SK-N-SH (cell line): Measurements from ENCODE around the gene EIPR1. TPM values are rescaled to one million over a fixed set of nuclear protein-coding genes. Genes with fewer than 3 reads are reported as not detected.

Source experiments
- CTCF ChIA-PET: fragments of 300-600, 350-600 bp; formaldehyde crosslinking; extraction: SDS; loops from one replicate; lab custom pipeline; 2021; lab: Yijun Ruan, JAX
- POLR2A ChIA-PET: fragments of 350-600 bp; sonication (Branson Sonifier 250); formaldehyde crosslinking; extraction: SDS; loops from one replicate; lab custom pipeline; 2020; ENCODE audit warnings: antibody characterized with exemption, inconsistent platforms; lab: Yijun Ruan, JAX
- DNase-seq: peaks from one replicate; pipeline ENCODE4 v3.0.0; 2012
- H2AFZ ChIP-seq: fragments of 200-600 bp; sonication (generic); 2 replicates; pipeline ENCODE4 v1.8.1; 2016; ENCODE audit warnings: antibody characterized with exemption, mild to moderate bottlenecking, low read depth
- H3F3A ChIP-seq: fragments of 200-600 bp; sonication (generic); replicated peaks from 2 replicates; pipeline ENCODE3; 2016; ENCODE audit warnings: antibody characterized with exemption, mild to moderate bottlenecking; ENCODE audit not compliant: insufficient read depth
- H3K27ac ChIP-seq, 2 experiments: fragments of 200-500 bp in 1 of 2; fragments of 200-600 bp in 1 of 2; sonication (Bioruptor generic) in 1 of 2; sonication (generic), shearing (Covaris generic) in 1 of 2; 2 replicates each; pipeline versions ENCODE4 v1.5.1 to v1.6.1; 2014 to 2016; ENCODE audit warnings: low read depth in 2 of 2, inconsistent platforms in 1 of 2, low read length in 1 of 2, mild to moderate bottlenecking in 1 of 2, mixed read lengths in 1 of 2
- H3K27me3 ChIP-seq: fragments of 200-600 bp; sonication (generic), shearing (Covaris generic); 2 replicates; pipeline ENCODE4 v1.6.1; 2016; ENCODE audit warnings: mixed run types; ENCODE audit not compliant: insufficient read depth
- H3K36me3 ChIP-seq, 2 experiments: fragments of 200-500 bp in 1 of 2; fragments of 200-600 bp in 1 of 2; sonication (Bioruptor generic) in 1 of 2; sonication (generic) in 1 of 2; replicated peaks in 1 of 2; 2 replicates each; pipeline versions ENCODE3 to v1.5.1; 2014 to 2016; ENCODE audit warnings: low read length in 1 of 2, mild to moderate bottlenecking in 1 of 2; ENCODE audit not compliant: insufficient read depth in 2 of 2, control insufficient read depth in 1 of 2
- H3K4me1 ChIP-seq, 2 experiments: fragments of 200-500 bp in 1 of 2; fragments of 200-600 bp in 1 of 2; sonication (Bioruptor generic) in 1 of 2; sonication (generic), shearing (Covaris generic) in 1 of 2; 2 replicates each; pipeline versions ENCODE4 v1.5.1 to v1.6.1; 2014 to 2016; ENCODE audit warnings: low read depth in 1 of 2, low read length in 1 of 2, mixed run types in 1 of 2; ENCODE audit not compliant: insufficient read depth in 2 of 2, control insufficient read depth in 1 of 2
- H3K4me2 ChIP-seq: fragments of 200-600 bp; sonication (generic), shearing (Covaris generic); 2 replicates; pipeline ENCODE4 v1.6.1; 2017; ENCODE audit warnings: mixed run types
- H3K4me3 ChIP-seq, 2 experiments: fragments of 200-500 bp in 1 of 2; fragments of 200-600 bp in 1 of 2; sonication (Bioruptor generic) in 1 of 2; sonication (generic), shearing (Covaris generic) in 1 of 2; 2 replicates each; pipeline versions ENCODE4 v1.5.1 to v1.8.1; 2014 to 2016; ENCODE audit warnings: low read depth in 2 of 2, inconsistent platforms in 1 of 2, low read length in 1 of 2, mild to moderate bottlenecking in 1 of 2, mixed read lengths in 1 of 2, moderate library complexity in 1 of 2
- H3K79me2 ChIP-seq: fragments of 200-600 bp; sonication (generic); 2 replicates; pipeline ENCODE4 v1.8.1; 2017; ENCODE audit warnings: mild to moderate bottlenecking; ENCODE audit not compliant: insufficient read depth
- H3K9ac ChIP-seq: fragments of 200-600 bp; sonication (generic); 2 replicates; pipeline ENCODE4 v1.6.1; 2017; ENCODE audit warnings: mixed run types
- H3K9me2 ChIP-seq: fragments of 200-600 bp; sonication (generic); 2 replicates; pipeline ENCODE4 v1.6.1; 2017; ENCODE audit warnings: mixed run types
- H3K9me3 ChIP-seq: fragments of 200-600 bp; sonication (generic); 2 replicates; pipeline ENCODE4 v1.6.1; 2017; ENCODE audit warnings: mixed run types, mild to moderate bottlenecking, moderate library complexity
- H4K20me1 ChIP-seq: fragments of 200-600 bp; sonication (generic); 2 replicates; pipeline ENCODE4 v1.6.1; 2017; ENCODE audit warnings: mild to moderate bottlenecking, mixed run types; ENCODE audit not compliant: insufficient read depth
- CTCF ChIP-seq: fragments of 200-600 bp; sonication (generic); IDR thresholded peaks from 2 replicates; pipeline ENCODE4 v1.6.1; 2017; ENCODE audit warnings: antibody characterized with exemption, mild to moderate bottlenecking, moderate library complexity
- ELF1 ChIP-seq: IDR thresholded peaks from 2 replicates; pipeline ENCODE4 v1.4.0; 2012
- FOSL2 ChIP-seq: IDR thresholded peaks from 2 replicates; pipeline ENCODE4 v1.4.0; 2012; ENCODE audit warnings: low read depth, mild to moderate bottlenecking, moderate library complexity, borderline replicate concordance
- JUND ChIP-seq: IDR thresholded peaks from 2 replicates; pipeline ENCODE4 v1.4.0; 2012
- MEF2A ChIP-seq: IDR thresholded peaks from 2 replicates; pipeline ENCODE4 v1.4.0; 2012; ENCODE audit warnings: low read depth, borderline replicate concordance
- NRF1 ChIP-seq: IDR thresholded peaks from 2 replicates; pipeline ENCODE4 v1.6.1; 2012; ENCODE audit warnings: low read depth, mild to moderate bottlenecking, low read length
- PBX3 ChIP-seq: IDR thresholded peaks from 2 replicates; pipeline ENCODE4; 2012
- REST ChIP-seq: IDR thresholded peaks from 2 replicates; pipeline ENCODE4 v1.6.1; 2012; ENCODE audit warnings: mild to moderate bottlenecking, low read depth, low read length, moderate library complexity
- TEAD4 ChIP-seq: IDR thresholded peaks from 2 replicates; pipeline ENCODE4 v1.4.0; 2012; ENCODE audit warnings: mild to moderate bottlenecking, borderline replicate concordance; ENCODE audit not compliant: insufficient read depth
- ZBTB33 ChIP-seq: IDR thresholded peaks from 2 replicates; pipeline ENCODE4 v1.4.0; 2012; ENCODE audit warnings: low read depth, borderline replicate concordance
- WGBS: methylation state at CpG from one replicate; pipeline ENCODE4 v1.1.6; 2017; ENCODE audit warnings: low lambda C conversion rate; 5-methylcytosine and 5-hydroxymethylcytosine counted together
- polyA plus RNA-seq, 3 experiments: library from polyadenylated mRNA; depleted of rRNA; stranded (reverse); fragments of >200 nt; gene quantifications; 2 replicates each; pipeline ENCODE4 v1.2.3, GENCODE V29; 2012

Gene EIPR1
- polyA plus RNA-seq, 1 of the 3 experiments (the other 2 are of a cell fraction): 85.9 TPM

GRCh38 chr2:3145471-3146021 is 232.1 kb downstream of the EIPR1 start:
- Histone ChIP-seq H3K79me2 (no peaks in the 10 kb centered on the region), H3K27me3 (no peaks in the 10 kb centered on the region), H3F3A (no peaks in the 10 kb centered on the region), H3K4me1 (peaks cover 0 to 16% of the 10 kb centered on the region in 2 experiments; a peak in 1 of 4 replicates), H3K9me2 (no peaks in the 10 kb centered on the region), H3K9me3 (no peaks in the 10 kb centered on the region), H3K4me2 (no peak overlapping the region), H3K9ac (no peak overlapping the region), H3K4me3 (no peak overlapping the region), H2AFZ (no peak overlapping the region), H3K27ac (peak overlapping the region in 1 of 2 experiments; percentile 3; a peak in 1 of 4 replicates), H4K20me1 (no peaks in the 10 kb centered on the region), H3K36me3 (no peaks in the 10 kb centered on the region)
- WGBS: 44% methylated on average over 3 of the region's 15 CpGs
- no peak for DNase-seq
- CTCF ChIA-PET: interaction anchor here (2.6 kb wide), 1 partner anchor 19 kb away, joined by 8 read pairs; no protein-coding TSS in a partner anchor
- TF ChIP-seq CTCF (no peak), PBX3 (no peak), REST (no peak), MEF2A (no peak), TEAD4 (no peak), FOSL2 (no peak), ZBTB33 (no peak), JUND (no peak), ELF1 (no peak), NRF1 (no peak)
- POLR2A ChIA-PET: no interaction called here
